ENCODE measurements around the gene MVK.
"Not testable (repeated sequence)": the region's sequence is repeated elsewhere in the genome, so short reads cannot be mapped to it uniquely, and the experiment has no call there.

The MVK gene

GRCh38 chr12:109592195-109592904 is 18.8 kb downstream of the MVK start:
- no peak for DNase-seq

DNA sequence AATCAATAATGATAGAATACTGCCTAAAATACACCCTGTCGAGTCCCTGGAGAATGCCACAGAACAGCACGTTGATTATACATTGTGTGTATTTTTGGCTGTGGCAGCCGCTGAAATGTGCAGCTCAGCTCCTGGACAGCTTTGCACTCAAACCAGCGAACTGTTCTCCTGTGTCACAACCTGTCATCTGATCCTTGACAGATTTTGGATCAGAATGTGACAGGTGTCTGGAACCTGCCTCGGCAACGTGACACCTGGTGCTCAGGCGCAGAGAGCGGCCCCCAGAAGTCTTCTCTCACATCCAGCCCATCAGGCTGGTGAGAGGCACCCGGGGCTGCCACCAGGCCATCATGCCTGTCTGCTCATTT is 19.3 kb downstream of the MVK start:
- DNase-seq, result no peak

DNA sequence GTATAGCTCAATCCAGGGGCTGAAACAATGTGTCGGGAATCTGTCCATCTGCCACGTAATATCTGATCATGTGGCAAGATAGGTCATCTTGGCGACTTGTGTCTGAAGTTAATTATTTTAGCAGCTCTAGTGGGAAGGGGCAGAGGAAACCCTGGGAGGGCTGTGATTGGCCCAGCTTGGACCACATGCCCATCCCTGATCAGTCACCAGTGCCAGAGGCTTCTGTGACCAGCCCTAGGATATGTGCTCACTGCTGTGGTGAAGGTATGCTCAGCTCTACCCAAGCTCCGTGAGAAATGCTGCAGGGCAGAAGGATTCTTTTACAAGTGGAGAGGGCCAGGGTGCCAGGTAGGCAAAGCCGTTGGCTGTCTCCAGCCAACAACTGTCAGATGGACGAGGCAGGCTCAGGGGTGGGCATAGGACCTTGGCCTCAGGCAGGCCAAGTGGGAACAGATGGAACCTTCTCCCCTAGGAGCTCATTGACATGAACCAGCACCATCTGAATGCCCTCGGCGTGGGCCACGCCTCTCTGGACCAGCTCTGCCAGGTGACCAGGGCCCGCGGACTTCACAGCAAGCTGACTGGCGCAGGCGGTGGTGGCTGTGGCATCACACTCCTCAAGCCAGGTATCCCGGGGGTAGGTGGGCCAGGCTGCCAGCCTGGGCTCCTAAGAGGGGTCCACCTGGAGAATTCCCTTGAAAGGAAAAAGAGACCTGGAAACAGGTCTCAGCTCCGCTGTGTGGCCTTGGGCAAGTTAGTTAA is 21.1 kb downstream of the MVK start:
- DNase-seq, result no peak

- peak; percentile 32 for DNase-seq
Observed at GRCh38 chr12:109595321-109595902, 21.8 kb downstream of the MVK start.

GRCh38 chr12:109596418-109597244 is 23.0 kb downstream of the MVK start:
- DNase-seq, result no peak

- DNase-seq, result no peak
Observed at GRCh38 chr12:109597414-109597794, 23.8 kb downstream of the MVK start.

DNA sequence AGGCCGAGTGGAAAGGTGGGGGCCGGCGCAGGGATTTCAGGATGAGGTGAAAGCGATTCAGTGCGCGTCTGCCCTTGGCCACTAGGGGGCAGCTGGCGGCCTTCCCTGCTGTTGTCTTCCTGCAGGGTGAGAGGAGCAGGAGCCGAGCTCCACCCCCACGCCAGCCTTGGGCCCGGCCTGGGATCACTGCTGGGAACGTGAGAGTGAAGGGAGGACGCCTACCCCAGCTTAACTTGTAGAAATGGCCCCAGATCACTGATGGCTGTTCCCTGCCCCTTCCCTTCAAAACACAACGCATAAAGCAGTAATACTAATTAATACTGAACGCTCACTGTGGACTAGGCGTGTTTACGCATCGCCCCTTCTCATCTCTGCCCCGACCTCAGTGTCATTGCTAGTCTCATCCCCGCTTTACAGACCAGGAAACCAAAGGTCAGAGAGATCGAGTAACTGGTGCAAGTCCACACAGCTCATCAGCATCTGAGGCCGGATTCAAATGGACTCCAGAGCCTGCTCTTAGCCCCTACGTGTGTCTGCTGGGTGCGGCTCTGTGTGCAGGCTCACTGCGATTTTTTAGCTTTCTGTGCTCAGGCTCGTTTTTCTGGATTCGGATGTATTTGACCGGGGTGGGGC is 24.3 kb downstream of the MVK start:
- DNase-seq, result peak; percentile 65

- DNase-seq, result no peak
Observed at GRCh38 chr12:109598428-109598854, 24.8 kb downstream of the MVK start.

DNA sequence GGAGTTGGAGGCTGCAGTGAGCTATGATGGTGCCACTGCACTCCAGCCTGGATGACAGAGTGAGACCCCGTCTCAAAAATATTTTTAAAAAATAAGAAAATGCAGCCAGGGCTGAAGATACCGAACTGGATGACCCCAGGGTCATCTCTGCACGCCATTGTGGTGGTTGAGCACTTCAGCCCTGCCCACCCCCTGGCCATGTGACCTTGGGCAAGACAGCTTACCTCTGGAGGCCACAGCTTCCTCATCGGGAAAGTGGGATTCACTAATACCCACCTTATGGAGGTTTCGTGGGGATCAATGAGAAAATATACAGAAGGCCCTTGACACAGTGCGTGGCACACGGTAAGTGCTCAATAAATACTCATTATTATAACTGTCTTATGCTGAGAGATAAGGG is 25.5 kb downstream of the MVK start:
- no peak for DNase-seq

GRCh38 chr12:109600481-109600880 is 26.9 kb downstream of the MVK start:
- no peak for DNase-seq

DNA sequence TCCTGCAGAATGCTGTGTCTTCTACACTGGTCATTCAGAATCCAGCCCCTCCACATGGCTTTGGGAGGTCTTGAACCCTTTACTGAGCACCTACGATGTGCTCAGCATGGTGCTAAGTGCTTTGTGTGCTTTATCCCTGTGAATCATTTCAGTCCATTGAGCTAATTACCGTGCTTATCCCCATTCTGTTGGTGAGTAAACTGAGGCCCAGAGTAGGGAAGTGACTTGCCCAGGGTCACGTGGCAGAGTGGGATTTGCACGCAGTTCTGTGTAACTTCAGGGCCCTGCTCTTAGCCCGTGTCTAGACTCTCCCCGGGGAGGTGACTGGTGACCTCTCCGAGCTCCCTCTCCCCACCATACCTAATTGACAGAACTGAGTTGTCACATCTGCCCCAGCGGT is 27.4 kb downstream of the MVK start:
- no peak for DNase-seq

- no peak for DNase-seq
Observed at GRCh38 chr12:109601557-109601956, 28.0 kb downstream of the MVK start.

DNA sequence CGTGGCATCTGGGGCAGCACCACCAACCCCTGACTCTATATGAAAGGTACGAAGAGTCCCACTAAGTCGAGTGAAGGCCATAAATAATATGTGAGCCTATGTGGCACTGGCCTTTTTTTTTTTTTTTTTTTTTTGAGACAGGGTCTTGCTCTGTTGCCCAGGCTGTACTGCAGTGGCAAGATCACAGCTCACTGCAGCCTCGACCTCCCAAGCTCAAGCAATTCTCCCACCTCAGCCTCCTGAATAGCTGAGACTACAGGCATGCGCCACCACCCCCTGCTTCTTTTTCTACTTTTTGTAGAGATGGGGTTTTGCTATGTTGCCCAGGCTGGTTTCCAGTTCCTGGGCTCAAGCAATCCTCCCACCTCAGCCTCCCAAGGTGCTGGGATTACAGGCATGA is 28.5 kb downstream of the MVK start:
- DNase-seq, result not testable (repeated sequence)

- DNase-seq, result no peak
Observed at GRCh38 chr12:109604132-109604585, 30.6 kb downstream of the MVK start.

DNA sequence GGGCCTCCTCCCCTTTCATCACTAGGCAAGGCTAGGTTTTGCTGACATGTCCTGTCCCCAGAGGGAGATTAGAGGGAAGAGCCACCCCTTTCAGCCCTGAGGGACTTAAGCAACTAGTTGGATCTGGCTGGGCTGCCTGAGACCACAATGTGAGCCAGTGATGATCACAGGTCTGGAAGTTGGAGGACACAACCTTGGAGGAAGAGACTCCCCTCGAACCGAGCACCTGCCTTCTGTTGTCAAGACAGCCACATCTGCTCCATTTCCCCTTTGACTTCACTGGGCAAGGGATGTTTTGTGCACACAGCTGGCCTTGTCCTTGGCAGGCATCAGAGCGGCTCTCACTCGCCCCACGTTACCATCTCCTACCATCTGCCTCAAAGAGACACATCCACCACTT is 31.4 kb downstream of the MVK start:
- DNase-seq, result no peak

DNA sequence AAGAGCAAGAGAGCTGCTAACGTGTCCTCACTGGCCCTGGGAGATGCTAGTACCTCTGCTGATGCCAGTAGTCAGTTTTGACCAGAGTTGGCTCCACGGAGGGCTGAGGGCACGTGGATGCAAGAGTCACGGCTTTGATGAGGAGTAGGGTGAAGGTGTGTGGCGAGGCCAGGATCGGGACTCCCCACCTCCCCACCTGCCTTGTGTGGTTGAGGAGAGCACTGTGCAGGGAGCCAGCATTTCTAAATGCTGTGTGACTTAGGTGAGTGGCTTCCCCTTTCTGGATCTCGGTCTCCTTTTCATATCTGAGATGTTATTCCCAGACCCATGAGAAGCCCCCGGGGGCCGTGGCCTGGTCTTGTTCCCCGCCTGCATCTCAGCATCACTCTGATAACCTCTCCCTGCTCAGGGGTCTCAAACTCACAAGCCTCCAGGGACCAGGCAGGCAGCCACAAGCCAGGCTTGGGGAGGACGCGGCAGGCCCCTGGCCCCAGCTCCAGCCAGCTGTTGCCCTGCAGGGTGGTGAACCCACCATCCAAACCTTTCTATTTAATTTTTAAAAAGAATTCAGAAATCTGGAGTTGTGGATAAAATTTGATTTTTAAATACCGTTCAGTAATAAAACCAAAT is 32.1 kb downstream of the MVK start:
- no peak for DNase-seq

GRCh38 chr12:109606320-109607028 is 32.9 kb downstream of the MVK start:
- no peak for DNase-seq

GRCh38 chr12:109607618-109608017 is 34.0 kb downstream of the MVK start:
- no peak for DNase-seq

GRCh38 chr12:109608270-109608669 is 34.7 kb downstream of the MVK start:
- no peak for DNase-seq

DNA sequence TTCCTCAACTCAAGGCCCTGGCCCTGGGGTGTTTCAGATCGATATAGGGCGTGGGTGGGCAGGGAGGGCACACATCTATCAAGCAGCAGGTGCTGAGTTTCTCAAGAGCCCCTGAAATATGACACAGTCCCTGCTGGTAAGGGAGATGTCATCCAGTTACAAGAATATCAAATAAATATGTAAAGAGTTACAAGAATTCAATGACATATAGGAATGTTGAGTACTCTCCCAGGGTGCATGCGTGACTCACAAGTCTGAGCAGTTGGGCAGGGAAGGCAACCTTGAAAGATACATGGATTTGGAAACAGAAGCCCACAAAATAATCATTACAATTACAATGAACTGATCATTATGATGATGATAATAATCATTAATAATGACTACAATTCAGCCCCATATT is 35.2 kb downstream of the MVK start:
- no peak for DNase-seq

- DNase-seq, result no peak
Observed at GRCh38 chr12:109609342-109609741, 35.7 kb downstream of the MVK start.

DNA sequence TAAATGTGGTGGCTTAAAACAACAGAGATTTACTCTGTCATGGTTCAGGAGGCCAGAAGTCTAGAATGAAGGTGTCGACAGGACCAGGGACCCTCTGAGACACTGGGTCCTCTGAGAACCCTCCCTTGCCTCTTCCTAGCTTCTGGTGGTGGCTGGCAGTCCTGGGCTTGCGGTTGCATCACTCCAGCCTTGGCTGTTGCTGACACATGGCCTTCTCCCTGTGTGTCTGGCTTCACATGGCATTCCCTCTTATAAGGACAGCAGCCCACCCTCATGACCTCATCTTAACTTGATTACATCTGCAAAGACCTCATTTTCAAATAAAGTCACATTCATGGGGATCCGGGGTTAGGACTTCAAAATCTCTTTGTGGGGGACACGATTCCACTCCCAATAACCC is 36.9 kb downstream of the MVK start:
- DNase-seq, result no peak

All from stimulated activated CD4-positive, alpha-beta T cell treated with anti-CD3 and anti-CD28 coated beads, Interleukin-4, amount 100 ng/mL, for 24 hours (primary cell).